ENCODE data around the gene ABI3BP.

The ABI3BP gene

DNA sequence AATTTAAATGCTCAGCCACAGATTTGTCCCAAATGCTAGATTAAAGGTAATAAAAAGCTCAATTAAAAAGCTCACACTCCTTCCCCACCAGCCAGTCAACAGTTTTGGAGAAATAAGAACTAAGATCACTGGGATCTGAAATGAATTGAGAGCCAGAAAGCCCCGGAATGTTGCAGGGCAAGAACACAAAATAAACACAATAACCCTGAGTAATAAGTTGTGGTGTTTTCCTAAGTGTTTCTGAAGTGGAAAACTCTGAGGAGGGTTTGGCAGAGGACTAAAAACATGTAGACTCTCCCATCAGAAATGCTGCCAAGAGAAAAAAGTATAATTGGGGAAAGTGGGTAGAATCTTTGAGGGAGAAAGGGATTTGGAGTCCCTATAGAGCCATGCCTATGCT is 127.8 kb downstream of the ABI3BP start:
- Histone ChIP-seq H3K9me2 (replicated peaks; ENCODE audit: insufficient read depth, low read length) (no peaks in the 10 kb centered on the region), H2AFZ (ENCODE audit: low read depth, low read length, severe bottlenecking) (no peak overlapping the region), H3K36me3 (ENCODE audit: low read length) (no peaks in the 10 kb centered on the region), H4K20me1 (ENCODE audit: low read depth, low read length) (no peaks in the 10 kb centered on the region), H3K9ac (ENCODE audit: low read length) (no peak overlapping the region), H3K27me3 (ENCODE audit: low read length) (no peaks in the 10 kb centered on the region), H3K79me2 (ENCODE audit: insufficient read depth, low read length) (no peaks in the 10 kb centered on the region), H3F3A (ENCODE audit: insufficient read depth) (no peaks in the 10 kb centered on the region), H3K27ac (ENCODE audit: low read depth, low read length) (no peak overlapping the region), H3K9me3 (ENCODE audit: insufficient read depth, low read length) (no peaks in the 10 kb centered on the region), H3K4me3 (ENCODE audit: insufficient read depth, low read length, poor library complexity, severe bottlenecking) (no peak overlapping the region), H3K4me2 (ENCODE audit: low read depth, low read length, poor library complexity, severe bottlenecking) (no peak overlapping the region)
- no peak for TF ChIP-seq EZH2phosphoT487 (conservative IDR thresholded peaks at IDR 0.05; ENCODE audit: low read length)
- TF ChIP-seq, protein P1, sequence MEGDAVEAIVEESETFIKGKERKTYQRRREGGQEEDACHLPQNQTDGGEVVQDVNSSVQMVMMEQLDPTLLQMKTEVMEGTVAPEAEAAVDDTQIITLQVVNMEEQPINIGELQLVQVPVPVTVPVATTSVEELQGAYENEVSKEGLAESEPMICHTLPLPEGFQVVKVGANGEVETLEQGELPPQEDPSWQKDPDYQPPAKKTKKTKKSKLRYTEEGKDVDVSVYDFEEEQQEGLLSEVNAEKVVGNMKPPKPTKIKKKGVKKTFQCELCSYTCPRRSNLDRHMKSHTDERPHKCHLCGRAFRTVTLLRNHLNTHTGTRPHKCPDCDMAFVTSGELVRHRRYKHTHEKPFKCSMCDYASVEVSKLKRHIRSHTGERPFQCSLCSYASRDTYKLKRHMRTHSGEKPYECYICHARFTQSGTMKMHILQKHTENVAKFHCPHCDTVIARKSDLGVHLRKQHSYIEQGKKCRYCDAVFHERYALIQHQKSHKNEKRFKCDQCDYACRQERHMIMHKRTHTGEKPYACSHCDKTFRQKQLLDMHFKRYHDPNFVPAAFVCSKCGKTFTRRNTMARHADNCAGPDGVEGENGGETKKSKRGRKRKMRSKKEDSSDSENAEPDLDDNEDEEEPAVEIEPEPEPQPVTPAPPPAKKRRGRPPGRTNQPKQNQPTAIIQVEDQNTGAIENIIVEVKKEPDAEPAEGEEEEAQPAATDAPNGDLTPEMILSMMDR (IDR thresholded peaks at IDR 0.05; ENCODE audit: insufficient read depth, low read length, poor library complexity, severe bottlenecking) = no peak

DNA sequence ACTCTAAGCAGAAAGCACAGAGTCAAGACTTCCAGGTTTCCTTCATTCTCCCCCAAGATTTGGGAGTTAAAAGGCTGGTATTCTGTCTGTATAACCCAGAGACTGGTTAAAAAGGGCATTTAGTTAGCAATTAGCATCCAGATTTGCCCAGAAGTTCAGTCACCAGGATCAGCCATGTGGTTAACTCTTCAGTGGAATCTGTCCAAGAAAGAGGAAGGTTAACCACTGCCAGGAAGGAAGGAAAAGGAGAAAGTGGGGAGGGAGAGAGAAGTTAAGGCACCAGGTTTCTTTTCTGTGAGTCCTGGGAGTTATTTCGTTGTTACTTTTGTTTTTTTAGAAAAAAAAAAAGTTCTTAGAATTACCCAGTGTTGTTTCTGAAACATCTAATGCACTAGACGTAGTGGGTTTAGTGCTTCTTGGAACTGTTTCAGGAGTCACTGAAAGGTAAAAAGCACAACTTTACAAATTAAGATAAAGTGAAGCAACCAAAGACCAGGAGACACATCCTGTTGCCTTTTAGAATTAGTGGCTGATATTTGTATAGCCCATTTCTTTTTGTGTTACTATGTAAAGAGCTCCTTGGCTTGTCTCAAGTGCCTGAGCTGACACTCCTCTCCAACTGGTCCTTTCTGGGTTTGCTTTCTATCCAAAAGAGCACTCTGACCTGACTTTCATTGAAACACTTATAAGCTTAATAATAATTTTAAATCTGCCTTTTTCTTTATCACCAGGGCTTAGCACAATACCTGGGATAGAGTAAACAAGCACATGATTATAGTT is 128.6 kb downstream of the ABI3BP start:
- Histone ChIP-seq H2AFZ (ENCODE audit: low read depth, low read length, severe bottlenecking) (no peak overlapping the region), H3K27ac (ENCODE audit: low read depth, low read length) (no peak overlapping the region), H3K4me3 (ENCODE audit: insufficient read depth, low read length, poor library complexity, severe bottlenecking) (no peak overlapping the region), H3K9ac (ENCODE audit: low read length) (no peak overlapping the region), H4K20me1 (ENCODE audit: low read depth, low read length) (no peaks in the 10 kb centered on the region), H3K9me2 (replicated peaks; ENCODE audit: insufficient read depth, low read length) (no peaks in the 10 kb centered on the region), H3F3A (ENCODE audit: insufficient read depth) (no peaks in the 10 kb centered on the region), H3K27me3 (ENCODE audit: low read length) (no peaks in the 10 kb centered on the region), H3K79me2 (ENCODE audit: insufficient read depth, low read length) (no peaks in the 10 kb centered on the region), H3K9me3 (ENCODE audit: insufficient read depth, low read length) (no peaks in the 10 kb centered on the region), H3K36me3 (ENCODE audit: low read length) (no peaks in the 10 kb centered on the region), H3K4me2 (ENCODE audit: low read depth, low read length, poor library complexity, severe bottlenecking) (no peak overlapping the region)
- TF ChIP-seq EZH2phosphoT487 (conservative IDR thresholded peaks at IDR 0.05; ENCODE audit: low read length) = no peak
- TF ChIP-seq, protein P1 (IDR thresholded peaks at IDR 0.05; ENCODE audit: insufficient read depth, low read length, poor library complexity, severe bottlenecking) = no peak

DNA sequence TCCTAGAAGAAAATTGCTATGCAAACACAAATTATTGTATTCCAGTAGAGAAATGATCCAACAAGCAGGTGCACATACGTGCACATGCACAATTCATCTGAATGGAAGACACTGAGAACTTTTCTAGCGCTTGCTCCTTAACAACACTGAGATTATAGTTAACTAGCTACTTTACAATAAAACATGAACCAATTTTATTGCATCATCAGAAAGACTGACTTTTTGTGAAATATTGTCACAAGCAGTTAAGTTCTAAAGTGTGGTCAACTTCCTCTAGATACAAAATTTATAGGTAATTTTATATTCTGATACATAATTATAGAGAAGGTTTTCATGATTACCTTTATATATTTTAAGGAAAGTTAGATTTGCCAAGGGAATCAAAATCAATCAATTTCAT is 135.4 kb downstream of the ABI3BP start:
- Histone ChIP-seq H4K20me1 (ENCODE audit: low read depth, low read length) (no peaks in the 10 kb centered on the region), H2AFZ (ENCODE audit: low read depth, low read length, severe bottlenecking) (no peak overlapping the region), H3K27me3 (ENCODE audit: low read length) (no peaks in the 10 kb centered on the region), H3F3A (ENCODE audit: insufficient read depth) (no peaks in the 10 kb centered on the region), H3K4me3 (ENCODE audit: insufficient read depth, low read length, poor library complexity, severe bottlenecking) (no peak overlapping the region), H3K9me2 (replicated peaks; ENCODE audit: insufficient read depth, low read length) (no peaks in the 10 kb centered on the region), H3K79me2 (ENCODE audit: insufficient read depth, low read length) (no peaks in the 10 kb centered on the region), H3K36me3 (ENCODE audit: low read length) (no peaks in the 10 kb centered on the region), H3K9ac (ENCODE audit: low read length) (no peak overlapping the region), H3K9me3 (ENCODE audit: insufficient read depth, low read length) (no peaks in the 10 kb centered on the region), H3K4me2 (ENCODE audit: low read depth, low read length, poor library complexity, severe bottlenecking) (no peak overlapping the region), H3K27ac (ENCODE audit: low read depth, low read length) (no peak overlapping the region)
- TF ChIP-seq, protein P1 (IDR thresholded peaks at IDR 0.05; ENCODE audit: insufficient read depth, low read length, poor library complexity, severe bottlenecking) = no peak
- TF ChIP-seq EZH2phosphoT487 (conservative IDR thresholded peaks at IDR 0.05; ENCODE audit: low read length) = no peak

All from SU-DHL-6 (cell line).